B cell (primary cell): ENCODE results near the gene ETS1.

Source experiments
- CTCF ChIP-seq: fragments of 200-600 bp; IDR thresholded peaks from one replicate; pipeline ENCODE4 v1.8.0; 2022; ENCODE audit warnings: antibody characterized with exemption, mild to moderate bottlenecking
- EZH2 ChIP-seq: IDR thresholded peaks from 2 replicates; pipeline ENCODE4 v1.6.1; 2012; ENCODE audit warnings: borderline replicate concordance, low read depth, mild to moderate bottlenecking, moderate library complexity, low read length; ENCODE audit not compliant: insufficient read depth, poor library complexity, severe bottlenecking

- TF ChIP-seq CTCF = no peak
- no peak for TF ChIP-seq EZH2
These were observed 10.8 kb downstream of the ETS1 start for GRCh38 chr11:128576555-128576954.
